ENCODE data around the gene IL6. TPM values are rescaled to one million over a fixed set of nuclear protein-coding genes. Genes with fewer than 3 reads are reported as not detected.

The IL6 gene
- total and polyA plus RNA-seq, 9 of the 15 experiments (the other 6 are each of a cell fraction or from before 2014, with no cell fraction given) = 0.76 to 2.9 (median 1.5) TPM

- TF ChIP-seq, protein P1, sequence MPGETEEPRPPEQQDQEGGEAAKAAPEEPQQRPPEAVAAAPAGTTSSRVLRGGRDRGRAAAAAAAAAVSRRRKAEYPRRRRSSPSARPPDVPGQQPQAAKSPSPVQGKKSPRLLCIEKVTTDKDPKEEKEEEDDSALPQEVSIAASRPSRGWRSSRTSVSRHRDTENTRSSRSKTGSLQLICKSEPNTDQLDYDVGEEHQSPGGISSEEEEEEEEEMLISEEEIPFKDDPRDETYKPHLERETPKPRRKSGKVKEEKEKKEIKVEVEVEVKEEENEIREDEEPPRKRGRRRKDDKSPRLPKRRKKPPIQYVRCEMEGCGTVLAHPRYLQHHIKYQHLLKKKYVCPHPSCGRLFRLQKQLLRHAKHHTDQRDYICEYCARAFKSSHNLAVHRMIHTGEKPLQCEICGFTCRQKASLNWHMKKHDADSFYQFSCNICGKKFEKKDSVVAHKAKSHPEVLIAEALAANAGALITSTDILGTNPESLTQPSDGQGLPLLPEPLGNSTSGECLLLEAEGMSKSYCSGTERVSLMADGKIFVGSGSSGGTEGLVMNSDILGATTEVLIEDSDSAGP (CRISPR knock-in tag; IDR thresholded peaks at IDR 0.05) = no peak
- TF ChIP-seq ESRRA (IDR thresholded peaks at IDR 0.05; ENCODE audit: borderline replicate concordance, low read depth) (no peak), SPI1 (IDR thresholded peaks at IDR 0.05; ENCODE audit: borderline replicate concordance, low read depth, low read length) (no peak), BRD9 (IDR thresholded peaks at IDR 0.05; ENCODE audit: low read depth, partially characterized antibody) (no peak), SIX5 (IDR thresholded peaks at IDR 0.05; ENCODE audit: borderline replicate concordance in 1 of 2, insufficient read depth in 1 of 2, low read depth in 1 of 2, low read length in 2 of 2) (no peak), MAFF (IDR thresholded peaks at IDR 0.05; ENCODE audit: low read length) (peak; percentile 75), ZNF174 (CRISPR knock-in tag; IDR thresholded peaks at IDR 0.05) (no peak), ZNF57 (CRISPR knock-in tag; IDR thresholded peaks at IDR 0.05) (no peak), FOSL1 (tag; conservative IDR thresholded peaks at IDR 0.05) (peak; percentile 44; the same call in 1 of the 2 replicates), KAT8 (IDR thresholded peaks at IDR 0.05; ENCODE audit: low read depth) (no peak), SMAD3 (CRISPR knock-in tag; conservative IDR thresholded peaks at IDR 0.05) (no peak), JUNB (CRISPR knock-in tag; conservative IDR thresholded peaks at IDR 0.05) (no peak), PKNOX1 (IDR thresholded peaks at IDR 0.05) (0 out of 2 replicates have a peak, but pooled peaks have one; percentile 38), KLF1 (tag; IDR thresholded peaks at IDR 0.05) (no peak), ZNF280A (IDR thresholded peaks at IDR 0.05; ENCODE audit: low read depth, partially characterized antibody) (no peak), PYGO2 (tag; IDR thresholded peaks at IDR 0.05) (no peak), IRF2 (CRISPR knock-in tag; IDR thresholded peaks at IDR 0.05) (no peak)
These were observed 8.7 kb upstream of the IL6 start (continued) for GRCh38 chr7:22718200-22718711.
